H1 (cell line): Measurements from ENCODE around the gene CELSR3. TPM values are rescaled to one million over a fixed set of nuclear protein-coding genes. Genes with fewer than 3 reads are reported as not detected.

ENCODE experiments used
- ASH2L ChIP-seq: fragments of 200-600, 300-600 bp; sonication (generic); IDR thresholded peaks from one replicate; pipeline ENCODE4 v1.7.1; 2017; ENCODE audit warnings: low read length
- CBX5 ChIP-seq: fragments of 300-800, 300-1000 bp; sonication (generic); IDR thresholded peaks from 2 replicates; pipeline ENCODE4 v1.7.1; 2016; ENCODE audit warnings: antibody characterized with exemption, low read length, low read depth
- CBX8 ChIP-seq: fragments of 300-800, 300-1000 bp; sonication (generic); IDR thresholded peaks from 2 replicates; pipeline ENCODE4 v1.7.1; 2016; ENCODE audit warnings: low read depth, low read length, borderline replicate concordance
- CHD2 ChIP-seq: IDR thresholded peaks from 2 replicates; pipeline ENCODE4 v1.6.1; 2012; ENCODE audit warnings: low read length, improper control_type of control experiment
- CTBP2 ChIP-seq: IDR thresholded peaks from 2 replicates; pipeline ENCODE4 v1.7.0; 2011; ENCODE audit warnings: borderline replicate concordance, mild to moderate bottlenecking, moderate library complexity, mixed read lengths, low read length; ENCODE audit not compliant: insufficient read depth, insufficient read length
- EP300 ChIP-seq, 2 experiments: IDR thresholded peaks; 1 replicate in 1 of 2; 2 replicates in 1 of 2; pipeline ENCODE4 v1.6.1; 2011 to 2012; ENCODE audit warnings: low read depth in 2 of 2, low read length in 2 of 2, mild to moderate bottlenecking in 2 of 2, borderline replicate concordance in 1 of 2, inconsistent platforms in 1 of 2, moderate library complexity in 1 of 2
- EZH2 ChIP-seq: fragments of 200-600 bp; sonication (generic); IDR thresholded peaks from 2 replicates; pipeline ENCODE4 v1.7.1; 2012; ENCODE audit warnings: low read depth, mild to moderate bottlenecking, moderate library complexity, low read length, inconsistent platforms; ENCODE audit not compliant: severe bottlenecking
- KDM1A ChIP-seq: fragments of 200-600, 300-600 bp; sonication (generic); IDR thresholded peaks from 2 replicates; pipeline ENCODE4 v1.7.1; 2016; ENCODE audit warnings: mild to moderate bottlenecking, low read length, borderline replicate concordance
- KDM4A ChIP-seq: IDR thresholded peaks from one replicate; pipeline ENCODE4 v1.7.1; 2012; ENCODE audit warnings: low read depth, mild to moderate bottlenecking, moderate library complexity, low read length, inconsistent platforms; ENCODE audit not compliant: severe bottlenecking
- KDM5A ChIP-seq: fragments of 200-600 bp; IDR thresholded peaks from 2 replicates; pipeline ENCODE4 v1.7.1; 2012; ENCODE audit warnings: mild to moderate bottlenecking, low read length, inconsistent platforms, mixed read lengths
- NANOG ChIP-seq: IDR thresholded peaks from 2 replicates; pipeline ENCODE4 v1.6.1; 2011; ENCODE audit warnings: low read length, low read depth, mild to moderate bottlenecking, inconsistent platforms; ENCODE audit not compliant: insufficient read depth, poor library complexity, severe bottlenecking
- NRF1 ChIP-seq: IDR thresholded peaks from 2 replicates; pipeline ENCODE4 v1.6.1; 2011; ENCODE audit warnings: mild to moderate bottlenecking, low read depth, low read length, improper control_type of control experiment
- POU5F1 ChIP-seq: IDR thresholded peaks from 2 replicates; pipeline ENCODE4 v1.6.1; 2011; ENCODE audit warnings: low read depth, mild to moderate bottlenecking, low read length, moderate library complexity
- RBBP5 ChIP-seq: IDR thresholded peaks from 2 replicates; pipeline ENCODE4 v1.7.1; 2012; ENCODE audit warnings: low read depth, mild to moderate bottlenecking, inconsistent platforms, low read length, moderate library complexity, borderline replicate concordance
- RFX5 ChIP-seq: IDR thresholded peaks from 2 replicates; pipeline ENCODE4 v1.6.1; 2011; ENCODE audit warnings: low read depth, low read length, improper control_type of control experiment, borderline replicate concordance
- SRF ChIP-seq: IDR thresholded peaks from 2 replicates; pipeline ENCODE4 v1.6.1; 2011; ENCODE audit warnings: mild to moderate bottlenecking, low read depth, low read length, moderate library complexity
- TEAD4 ChIP-seq: IDR thresholded peaks from 2 replicates; pipeline ENCODE4 v1.6.1; 2012; ENCODE audit warnings: low read depth, low read length, inconsistent platforms, mixed read lengths
- YY1 ChIP-seq: IDR thresholded peaks from 2 replicates; pipeline ENCODE4 v1.6.1; 2011; ENCODE audit warnings: low read depth, mild to moderate bottlenecking, low read length
- ZNF274 ChIP-seq: IDR thresholded peaks from 2 replicates; pipeline ENCODE4 v1.7.0; 2012; ENCODE audit warnings: low read length, borderline replicate concordance; ENCODE audit errors: extremely low read depth
- polyA plus RNA-seq, 7 experiments: library from polyadenylated mRNA; depleted of rRNA in 3 of 7; stranded (reverse) in 5 of 7; unstranded in 2 of 7; fragments of >200 nt in 5 of 7; fragments of 200-250 nt in 2 of 7; gene quantifications; 1 replicate in 5 of 7; 2 replicates in 1 of 7; 4 replicates in 1 of 7; pipeline versions ENCODE4 v1.2.1 to v1.2.3, GENCODE V29; 2011 to 2013; ENCODE audit warnings: missing spikeins in 2 of 7, mixed read lengths in 2 of 7
- total RNA-seq: library from RNA; stranded (reverse); fragmentation: NEBNext Ultra II Directional; extraction: Animal tissue kit (Norgen Biotek cat#: 25700); gene quantifications from 2 replicates; pipeline ENCODE4 v1.2.1, GENCODE V29; 2021
- TF ChIP-seq, protein P1 (sequence below): IDR thresholded peaks from 2 replicates; pipeline ENCODE4 v1.6.1; 2012; ENCODE audit warnings: low read length, inconsistent platforms

The CELSR3 gene
- total and polyA plus RNA-seq, 2 of the 8 experiments (the other 6 are each of a cell fraction or from before 2014, with no cell fraction given) = 11.6 to 29.5 TPM

DNA sequence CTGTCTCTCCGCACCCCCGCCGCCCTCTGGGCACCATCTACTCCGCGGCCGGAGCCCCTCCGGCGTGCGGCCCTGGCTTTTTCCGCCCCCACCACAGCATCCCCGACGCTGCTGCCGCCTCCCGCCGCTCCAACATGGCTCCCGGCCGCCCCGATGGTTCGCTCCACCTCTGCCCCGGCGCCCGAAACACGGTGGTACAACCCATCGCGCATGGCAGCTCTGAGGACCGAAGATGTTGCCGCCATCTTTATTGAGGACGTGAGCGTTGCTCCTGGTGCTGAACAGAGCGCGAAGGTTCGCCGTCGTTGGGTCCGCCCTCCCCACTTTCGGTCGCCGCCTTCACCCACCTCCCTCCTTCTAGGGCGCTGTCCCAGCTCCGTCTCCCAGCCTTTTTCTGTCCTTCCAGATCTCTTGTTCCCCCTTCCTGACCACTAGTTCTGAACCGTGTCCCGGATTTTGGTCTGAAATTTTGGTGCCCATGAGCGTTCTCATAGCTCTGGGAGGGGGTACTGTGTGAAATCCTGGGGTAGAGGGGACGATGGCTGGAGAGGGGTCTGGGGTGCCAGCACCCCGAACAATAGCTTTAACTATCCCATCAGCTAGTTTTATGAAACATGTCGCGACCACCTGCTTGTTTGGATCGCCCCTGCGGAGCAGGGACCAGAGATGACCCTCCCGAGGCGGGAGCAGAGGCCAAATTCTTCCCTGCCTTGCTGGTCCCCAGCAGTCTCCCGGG, at the start of gene CELSR3 (continued):
- TF ChIP-seq KDM1A (no peak), SRF (no peak), CTBP2 (no peak), CHD2 (peak; percentile 58), NRF1 (no peak), CBX5 (no peak), YY1 (peak; percentile 98), KDM4A (peak; percentile 42), POU5F1 (no peak), RBBP5 (peak; percentile 31), CBX8 (no peak), TEAD4 (no peak), KDM5A (no peak), ZNF274 (no peak), EZH2 (no peak), RFX5 (no peak), ASH2L (no peak), NANOG (peak; percentile 33), EP300 (IDR thresholded peaks at IDR 0.05; ENCODE audit: borderline replicate concordance in 1 of 2, low read depth in 2 of 2, low read length in 2 of 2) (peak in 1 of 2 experiments; percentile 98; a peak in 2 of 3 replicates)
- TF ChIP-seq, protein P1, sequence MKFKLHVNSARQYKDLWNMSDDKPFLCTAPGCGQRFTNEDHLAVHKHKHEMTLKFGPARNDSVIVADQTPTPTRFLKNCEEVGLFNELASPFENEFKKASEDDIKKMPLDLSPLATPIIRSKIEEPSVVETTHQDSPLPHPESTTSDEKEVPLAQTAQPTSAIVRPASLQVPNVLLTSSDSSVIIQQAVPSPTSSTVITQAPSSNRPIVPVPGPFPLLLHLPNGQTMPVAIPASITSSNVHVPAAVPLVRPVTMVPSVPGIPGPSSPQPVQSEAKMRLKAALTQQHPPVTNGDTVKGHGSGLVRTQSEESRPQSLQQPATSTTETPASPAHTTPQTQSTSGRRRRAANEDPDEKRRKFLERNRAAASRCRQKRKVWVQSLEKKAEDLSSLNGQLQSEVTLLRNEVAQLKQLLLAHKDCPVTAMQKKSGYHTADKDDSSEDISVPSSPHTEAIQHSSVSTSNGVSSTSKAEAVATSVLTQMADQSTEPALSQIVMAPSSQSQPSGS = no peak
